HuH-7 (cell line): ENCODE measurements around the gene LRRC52.

ENCODE experiments used
- DNase-seq: peaks from one replicate; pipeline ENCODE4 v3.0.0; 2011; ENCODE audit warnings: low spot score

LRRC52 gene

GRCh38 chr1:165537356-165538109 lies 6.3 kb upstream of the LRRC52 start:
- no peak for DNase-seq

- no peak for DNase-seq
Observed at GRCh38 chr1:165539306-165539705, 4.5 kb upstream of the LRRC52 start.

GRCh38 chr1:165539908-165540307 lies 3.9 kb upstream of the LRRC52 start:
- no peak for DNase-seq

- no peak for DNase-seq
Observed at GRCh38 chr1:165542015-165542631, 1.7 kb upstream of the LRRC52 start.

- DNase-seq: no peak
Observed at GRCh38 chr1:165542647-165543046, 1.2 kb upstream of the LRRC52 start.

GRCh38 chr1:165544996-165545395 lies 1.2 kb downstream of the LRRC52 start:
- no peak for DNase-seq

- no peak for DNase-seq
Observed at GRCh38 chr1:165545974-165546373, 2.2 kb downstream of the LRRC52 start.

GRCh38 chr1:165549973-165550372 lies 6.2 kb downstream of the LRRC52 start:
- DNase-seq: no peak

- DNase-seq: no peak
Observed at GRCh38 chr1:165551469-165551868, 7.7 kb downstream of the LRRC52 start.

GRCh38 chr1:165560883-165561656 lies 17.3 kb downstream of the LRRC52 start:
- DNase-seq: no peak

GRCh38 chr1:165562571-165562970 lies 18.8 kb downstream of the LRRC52 start:
- no peak for DNase-seq

- DNase-seq: no peak
Observed at GRCh38 chr1:165563551-165563950, 19.8 kb downstream of the LRRC52 start.

- no peak for DNase-seq
Observed at GRCh38 chr1:165564561-165564960, 20.8 kb downstream of the LRRC52 start.

- DNase-seq: no peak
Observed at GRCh38 chr1:165565751-165566490, 22.1 kb downstream of the LRRC52 start.

- DNase-seq: no peak
Observed at GRCh38 chr1:165570078-165570477, 26.3 kb downstream of the LRRC52 start.

GRCh38 chr1:165573787-165574186 lies 30.0 kb downstream of the LRRC52 start:
- DNase-seq: no peak

GRCh38 chr1:165574295-165574694 lies 30.5 kb downstream of the LRRC52 start:
- no peak for DNase-seq

GRCh38 chr1:165575468-165576099 lies 31.8 kb downstream of the LRRC52 start:
- no peak for DNase-seq

GRCh38 chr1:165576536-165576935 lies 32.7 kb downstream of the LRRC52 start:
- no peak for DNase-seq

- DNase-seq: no peak
Observed at GRCh38 chr1:165577707-165578106, 33.9 kb downstream of the LRRC52 start.

GRCh38 chr1:165580931-165581871 lies 37.4 kb downstream of the LRRC52 start:
- DNase-seq: no peak
